KOPT-K1 (cell line): ENCODE data around the gene ANKFN1.

ENCODE experiments used
- H3K27ac ChIP-seq: fragments of 200-600 bp; sonication (generic); 2 replicates; pipeline ENCODE4 v1.5.1; 2016; ENCODE audit warnings: antibody characterized with exemption, mild to moderate bottlenecking, low read depth, low read length; ENCODE audit not compliant: poor library complexity, severe bottlenecking
- H3K36me3 ChIP-seq: fragments of 200-600 bp; sonication (generic); 2 replicates; pipeline ENCODE4 v1.5.1; 2017; ENCODE audit warnings: antibody characterized with exemption, mild to moderate bottlenecking, low read length, moderate library complexity; ENCODE audit not compliant: insufficient read depth
- H3K9me3 ChIP-seq: fragments of 200-600 bp; sonication (generic); 2 replicates; pipeline ENCODE4 v1.5.1; 2017; ENCODE audit warnings: antibody characterized with exemption, low read length, mild to moderate bottlenecking; ENCODE audit not compliant: insufficient read depth, poor library complexity, severe bottlenecking

Gene ANKFN1

GRCh38 chr17:56431736-56432135 is 278.5 kb downstream of the ANKFN1 start:
- Histone ChIP-seq H3K9me3 (no peaks in the 10 kb centered on the region), H3K36me3 (no peaks in the 10 kb centered on the region), H3K27ac (no peak overlapping the region)

GRCh38 chr17:56432443-56432842 is 279.2 kb downstream of the ANKFN1 start:
- Histone ChIP-seq H3K27ac (no peak overlapping the region), H3K36me3 (no peaks in the 10 kb centered on the region), H3K9me3 (no peaks in the 10 kb centered on the region)

- no peak overlapping the region for H3K27ac ChIP-seq
- H3K9me3 ChIP-seq = no peaks in the 10 kb centered on the region
- no peaks in the 10 kb centered on the region for H3K36me3 ChIP-seq
Observed at GRCh38 chr17:56434610-56435009, 281.3 kb downstream of the ANKFN1 start.

DNA sequence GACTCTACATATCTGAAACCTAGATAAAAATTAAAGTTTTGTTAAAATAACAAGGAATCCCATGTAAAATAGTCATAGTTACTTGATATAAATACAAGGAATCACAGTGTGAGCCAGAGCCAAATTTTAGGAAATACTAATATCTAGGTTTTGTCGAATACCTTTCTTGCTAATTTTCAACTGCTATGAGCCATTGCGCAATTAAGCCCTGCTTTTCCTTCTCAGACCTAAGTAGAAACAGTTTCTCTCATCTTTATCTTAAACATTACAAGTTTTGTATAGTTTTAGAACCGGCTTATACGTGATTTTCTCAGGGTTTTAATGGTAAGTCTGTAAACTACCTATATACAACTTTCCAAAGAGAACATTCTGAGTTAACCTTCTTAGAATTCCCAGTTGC is 282.9 kb downstream of the ANKFN1 start:
- no peaks in the 10 kb centered on the region for H3K36me3 ChIP-seq
- H3K9me3 ChIP-seq = no peaks in the 10 kb centered on the region
- no peak overlapping the region for H3K27ac ChIP-seq

DNA sequence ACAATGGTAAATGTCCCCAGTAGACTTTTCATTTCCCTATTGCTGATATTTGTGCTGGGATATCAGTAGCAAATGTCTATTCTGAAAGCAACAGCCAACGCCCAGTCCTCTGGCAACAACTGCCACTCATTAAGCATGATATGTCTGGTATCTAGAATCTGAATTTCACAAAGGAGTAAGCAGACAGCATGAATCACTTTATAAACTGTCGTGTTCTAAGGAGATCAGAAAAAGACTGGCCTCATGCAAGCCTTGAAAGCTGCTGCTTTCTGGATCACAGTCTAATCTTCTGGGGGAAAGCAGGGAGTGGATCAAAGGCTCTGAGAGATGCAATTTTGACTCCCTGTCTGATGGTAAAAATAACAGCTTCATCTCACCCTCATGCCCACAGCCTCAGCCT is 287.1 kb downstream of the ANKFN1 start:
- Histone ChIP-seq H3K36me3 (peaks cover 24% of the 10 kb centered on the region), H3K27ac (no peak overlapping the region), H3K9me3 (no peaks in the 10 kb centered on the region)

DNA sequence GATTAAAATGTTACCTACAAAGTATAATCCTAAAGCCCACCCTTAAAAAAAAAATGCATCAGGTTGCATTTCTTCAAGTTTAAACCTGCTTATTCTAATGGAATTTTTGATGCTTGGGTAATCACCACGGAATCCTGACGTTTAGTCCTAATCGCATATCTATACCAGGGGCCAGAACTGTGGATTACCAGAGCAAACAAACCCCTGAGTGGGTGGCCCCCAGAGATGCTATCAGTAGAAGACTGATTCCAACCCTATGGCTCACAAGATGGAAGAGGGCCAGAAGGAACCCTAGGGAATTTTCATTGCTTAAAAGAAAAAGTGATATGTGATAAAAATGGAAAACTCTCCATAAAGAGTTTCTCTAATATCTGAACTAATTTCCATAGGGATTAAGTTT is 288.0 kb downstream of the ANKFN1 start:
- Histone ChIP-seq H3K9me3 (no peaks in the 10 kb centered on the region), H3K27ac (no peak overlapping the region)

DNA sequence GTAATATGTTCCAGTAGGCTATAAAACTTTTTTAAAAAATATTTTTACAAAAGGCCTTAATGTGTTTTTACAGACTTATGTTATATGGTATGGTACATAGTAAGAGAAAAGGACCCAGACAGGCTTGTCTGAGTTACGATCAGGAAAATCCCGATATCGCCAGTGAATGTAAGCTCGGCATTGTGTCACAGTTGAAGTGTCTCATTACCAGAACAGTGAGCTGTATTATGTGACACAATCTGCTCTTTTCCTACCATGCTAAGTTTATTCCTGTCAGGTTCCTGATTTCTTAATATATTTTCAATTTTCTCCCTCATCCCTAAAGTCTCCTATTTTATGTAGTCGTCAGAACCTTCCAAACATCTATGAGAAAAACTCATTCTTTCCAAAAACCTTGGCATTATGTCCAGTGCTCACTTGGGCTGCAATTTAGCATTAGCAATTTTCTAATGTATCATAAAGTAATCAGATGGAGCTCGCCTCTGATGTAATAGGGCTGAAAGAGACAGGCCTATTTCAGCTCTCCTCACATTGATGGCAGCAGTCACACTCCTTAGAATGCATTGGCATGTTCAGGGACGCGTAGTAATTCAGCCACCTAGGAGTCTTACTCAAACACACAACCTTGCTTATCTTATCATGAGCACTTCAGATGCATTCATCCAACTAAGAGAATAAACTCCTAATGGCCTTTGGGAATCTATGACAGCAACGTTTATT is 292.6 kb downstream of the ANKFN1 start:
- Histone ChIP-seq H3K27ac (no peak overlapping the region), H3K36me3 (peaks cover 49% of the 10 kb centered on the region), H3K9me3 (no peaks in the 10 kb centered on the region)

More for the DNA sequence above, 288.0 kb downstream of the ANKFN1 start:
- peaks cover 24% of the 10 kb centered on the region for H3K36me3 ChIP-seq

- Histone ChIP-seq H3K9me3 (no peaks in the 10 kb centered on the region), H3K27ac (no peak overlapping the region), H3K36me3 (peaks cover 56% of the 10 kb centered on the region)
Observed at GRCh38 chr17:56447171-56447570, 293.9 kb downstream of the ANKFN1 start.

DNA sequence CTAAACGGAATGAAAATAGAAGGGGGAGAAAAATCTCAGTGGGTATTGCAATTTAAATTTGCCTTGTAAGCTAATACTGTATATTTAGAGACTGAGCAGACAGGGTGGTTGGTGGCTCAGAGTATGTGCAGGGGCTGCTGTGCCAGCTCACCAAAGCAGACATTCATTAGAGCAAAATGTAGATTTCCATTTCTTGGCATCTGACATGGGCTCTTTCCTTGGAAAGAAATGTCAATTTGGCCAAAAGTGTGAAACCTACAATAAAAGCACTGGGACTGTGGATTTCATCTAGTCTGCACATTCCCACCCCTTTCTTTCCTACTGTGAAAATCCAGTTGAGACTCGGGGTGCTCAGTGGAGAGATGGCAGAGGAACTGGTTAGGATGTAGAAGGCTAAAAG is 295.1 kb downstream of the ANKFN1 start:
- peaks cover 52% of the 10 kb centered on the region for H3K36me3 ChIP-seq
- no peak overlapping the region for H3K27ac ChIP-seq
- H3K9me3 ChIP-seq = no peaks in the 10 kb centered on the region

DNA sequence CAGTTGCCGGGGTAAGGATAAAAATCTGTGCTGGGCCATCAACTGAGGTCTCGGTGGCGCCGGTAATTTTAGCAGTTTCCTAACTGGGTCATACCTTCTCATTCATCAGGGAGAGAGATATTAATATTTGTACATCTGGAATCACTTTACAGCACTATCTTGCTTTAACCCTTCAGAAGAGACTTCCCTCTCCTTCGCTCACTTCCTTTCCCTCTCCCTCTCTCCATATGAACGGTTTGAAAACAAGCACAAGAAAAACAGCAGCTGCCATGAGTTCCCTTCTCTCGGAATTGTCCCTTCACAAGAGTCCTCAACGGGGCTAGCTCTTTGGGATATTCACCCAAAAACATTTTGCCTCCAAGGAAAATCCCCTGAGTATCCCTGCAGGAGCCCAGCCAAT is 295.9 kb downstream of the ANKFN1 start:
- Histone ChIP-seq H3K36me3 (peaks cover 46% of the 10 kb centered on the region; the same call in 1 of the 2 replicates), H3K9me3 (no peaks in the 10 kb centered on the region), H3K27ac (no peak overlapping the region)

GRCh38 chr17:56451629-56452028 is 298.4 kb downstream of the ANKFN1 start:
- Histone ChIP-seq H3K36me3 (peaks cover 49% of the 10 kb centered on the region; the same call in 1 of the 2 replicates), H3K27ac (no peak overlapping the region), H3K9me3 (no peaks in the 10 kb centered on the region)

GRCh38 chr17:56452461-56452860 is 299.2 kb downstream of the ANKFN1 start:
- H3K27ac ChIP-seq = no peak overlapping the region
- no peaks in the 10 kb centered on the region for H3K9me3 ChIP-seq
- peaks cover 54% of the 10 kb centered on the region; the same call in 1 of the 2 replicates for H3K36me3 ChIP-seq

DNA sequence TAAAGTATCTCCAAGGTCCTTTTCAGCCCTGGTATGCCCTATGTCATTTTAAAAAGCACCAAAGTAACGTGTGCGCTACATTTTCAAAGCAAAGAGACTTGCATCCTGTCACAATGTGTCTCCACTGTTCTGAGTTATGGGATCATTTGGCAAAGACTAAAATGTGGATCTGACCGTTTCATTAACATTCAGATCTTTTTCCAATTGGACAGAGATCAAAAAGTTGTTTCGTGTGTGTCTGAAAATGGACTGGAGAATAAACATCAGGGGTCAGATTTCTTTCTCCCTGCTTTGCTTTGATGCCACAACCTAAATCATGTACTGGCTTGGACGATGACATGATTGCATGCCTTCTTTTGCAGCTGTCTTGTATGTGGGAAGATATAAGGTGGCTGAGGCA is 304.2 kb downstream of the ANKFN1 start:
- Histone ChIP-seq H3K27ac (no peak overlapping the region), H3K36me3 (peaks cover 43% of the 10 kb centered on the region; the same call in 1 of the 2 replicates), H3K9me3 (no peaks in the 10 kb centered on the region)

- H3K27ac ChIP-seq = no peak overlapping the region
- peaks cover 4% of the 10 kb centered on the region for H3K9me3 ChIP-seq
- peaks cover 23% of the 10 kb centered on the region; the same call in 1 of the 2 replicates for H3K36me3 ChIP-seq
Observed at GRCh38 chr17:56465886-56466285, 312.6 kb downstream of the ANKFN1 start.

GRCh38 chr17:56468840-56469239 is 315.6 kb downstream of the ANKFN1 start:
- H3K27ac ChIP-seq = no peak overlapping the region
- peaks cover 13% of the 10 kb centered on the region for H3K9me3 ChIP-seq
- peaks cover 19% of the 10 kb centered on the region; the same call in 1 of the 2 replicates for H3K36me3 ChIP-seq

- Histone ChIP-seq H3K36me3 (peaks cover 15% of the 10 kb centered on the region), H3K9me3 (peaks cover 21% of the 10 kb centered on the region), H3K27ac (no peak overlapping the region)
Observed at GRCh38 chr17:56471696-56472095, 318.4 kb downstream of the ANKFN1 start.
